GM19025 (cell line): Measurements from ENCODE around the gene NELL1.

ENCODE experiments used
- ATAC-seq: cut with Tn5 transposase; IDR thresholded peaks from one replicate; pipeline ENCODE4 v1.9.1; 2021; ENCODE audit warnings: mild to moderate bottlenecking, low read depth, moderate library complexity; ENCODE audit not compliant: unreplicated experiment

Gene NELL1

DNA sequence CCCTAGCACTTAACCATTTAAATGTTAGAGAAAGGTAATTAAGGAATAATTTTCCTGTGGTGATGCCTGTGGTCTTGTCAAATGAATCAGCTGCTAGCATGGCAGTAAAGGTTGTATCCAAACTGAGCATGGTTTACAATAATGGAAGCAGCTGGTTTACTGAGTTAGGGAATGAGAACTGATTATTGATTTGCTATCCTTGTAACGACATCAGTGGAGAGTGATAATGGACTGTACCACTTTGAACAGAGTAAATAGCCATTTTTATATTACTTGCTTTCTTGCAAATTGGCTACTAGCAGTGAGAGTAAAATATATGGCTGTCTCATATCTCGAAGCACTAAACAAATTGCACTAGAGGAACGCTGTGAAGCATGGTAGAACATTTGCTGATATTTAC lies 934.5 kb downstream of the NELL1 start:
- no peak for ATAC-seq

DNA sequence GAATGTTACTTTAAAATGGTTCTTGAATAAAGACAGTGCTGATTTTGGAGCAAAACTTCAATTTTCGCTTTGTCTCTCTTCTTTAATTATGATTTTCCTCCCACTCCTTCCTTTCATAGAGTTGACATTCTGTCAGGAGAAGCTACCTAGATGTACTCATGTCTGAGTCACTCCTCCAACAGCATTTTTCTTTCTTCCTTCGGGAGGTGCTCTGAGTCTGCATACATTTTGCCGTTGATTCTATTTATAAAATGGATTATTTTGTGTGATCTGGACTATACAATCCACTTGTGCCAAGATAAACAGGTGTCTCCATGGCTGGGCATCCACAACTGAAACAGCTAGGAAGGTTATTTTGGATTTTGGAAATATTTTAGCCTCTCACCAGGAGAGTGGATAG lies 935.2 kb downstream of the NELL1 start:
- no peak for ATAC-seq

DNA sequence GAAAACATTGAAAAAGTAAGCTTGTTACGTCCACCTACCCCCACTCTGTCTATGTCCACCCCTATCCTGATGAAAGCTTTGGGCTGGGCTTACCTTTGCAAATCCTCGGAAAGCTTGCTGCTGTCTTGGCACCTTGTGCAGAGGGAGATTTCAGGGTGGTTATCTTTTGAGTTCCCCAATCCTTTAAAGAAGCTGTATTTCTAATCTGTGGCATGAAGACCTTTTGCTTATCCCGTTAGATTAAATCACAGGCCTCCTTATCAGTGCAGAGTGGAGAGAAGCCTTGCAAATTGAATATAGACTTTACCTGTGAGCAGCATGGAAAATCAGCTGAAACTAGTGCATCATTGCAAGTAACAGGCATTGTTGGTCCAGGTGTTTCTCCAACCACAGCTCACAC lies 942.9 kb downstream of the NELL1 start:
- ATAC-seq, result no peak

DNA sequence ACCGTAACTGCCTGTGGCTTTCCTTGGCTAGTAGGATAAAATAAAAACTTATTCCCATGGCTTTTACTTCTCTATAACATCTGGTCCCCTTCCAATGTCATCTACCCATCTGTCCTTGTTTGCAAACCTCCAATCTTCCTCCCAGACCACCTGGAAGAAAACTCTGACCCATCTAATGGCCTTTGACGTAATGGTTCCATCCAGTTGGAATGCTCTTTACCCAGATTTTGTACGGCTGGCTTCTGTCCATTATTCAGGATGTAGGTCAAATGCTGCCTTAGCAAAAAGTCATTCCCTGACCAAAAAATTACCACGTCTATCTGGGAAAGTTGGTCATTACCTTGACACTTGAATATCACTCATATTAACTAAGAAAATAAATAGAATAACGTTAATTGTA lies 945.6 kb downstream of the NELL1 start:
- ATAC-seq, result no peak

- ATAC-seq, result no peak
Measured at GRCh38 chr11:21615955-21616371, 946.6 kb downstream of the NELL1 start.

DNA sequence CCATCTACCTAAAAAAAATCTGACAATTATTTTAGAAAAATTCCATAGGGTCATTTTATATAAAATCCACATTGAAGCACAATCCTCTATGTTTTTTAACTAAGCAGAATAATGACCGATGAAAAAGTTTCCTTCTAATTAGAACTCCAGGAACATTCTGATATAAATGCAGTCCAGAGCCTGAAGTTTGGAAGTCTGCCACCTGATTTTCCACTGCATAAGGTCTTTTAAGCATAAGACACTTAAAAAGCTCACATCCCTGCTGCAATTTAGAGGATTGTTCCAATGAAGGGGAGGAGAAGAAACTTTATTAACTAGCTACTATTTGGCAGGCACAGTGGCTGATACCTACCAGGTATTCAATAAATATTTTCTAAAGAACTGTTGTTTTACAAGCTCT lies 953.2 kb downstream of the NELL1 start:
- ATAC-seq, result no peak

DNA sequence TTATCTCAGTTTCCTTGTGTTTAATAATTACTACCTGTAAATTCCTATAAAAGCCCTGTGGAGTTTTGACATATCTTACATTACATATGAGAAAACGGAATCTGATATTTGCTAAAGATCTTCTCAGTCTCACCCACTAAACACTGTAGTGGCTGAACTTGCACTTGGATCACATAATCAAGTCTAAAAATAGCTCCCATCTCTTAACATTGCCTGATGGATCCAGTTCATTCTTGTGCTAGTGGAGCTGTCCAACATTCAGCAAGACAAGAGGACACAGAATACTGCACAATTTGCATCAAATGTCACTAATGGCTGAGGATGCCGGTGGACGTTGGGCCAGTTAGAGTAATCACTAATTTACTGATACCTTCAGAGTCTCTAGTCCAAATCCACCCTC lies 953.6 kb downstream of the NELL1 start:
- no peak for ATAC-seq
